ENCODE results near the gene ACP1.
"Not testable (repeated sequence)": the region's sequence is repeated elsewhere in the genome, so short reads cannot be mapped to it uniquely, and the experiment has no call there.

ACP1 gene

DNA sequence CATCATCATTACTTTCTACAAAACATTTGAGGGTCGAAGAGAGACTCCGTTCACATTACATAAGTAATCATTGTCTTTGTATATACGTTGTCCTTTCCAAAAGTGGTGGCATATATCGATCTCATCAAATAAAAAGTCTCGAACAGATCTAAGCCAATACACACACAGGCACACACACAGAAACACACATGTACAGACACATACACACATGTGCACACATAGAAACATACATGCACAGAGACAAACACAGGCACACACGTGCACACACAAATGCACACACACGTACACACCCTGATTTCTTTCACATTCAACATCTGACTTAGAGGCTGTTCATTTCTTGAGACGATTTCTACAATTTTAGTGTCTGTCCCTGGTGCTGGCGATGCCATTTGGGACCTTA lies 40.6 kb downstream of the ACP1 start:
- H3K4me3 ChIP-seq (ENCODE audit: low read depth, low read length): no peak overlapping the region
- DNase-seq (ENCODE audit: low read depth): no peak
- TF ChIP-seq, protein P1, sequence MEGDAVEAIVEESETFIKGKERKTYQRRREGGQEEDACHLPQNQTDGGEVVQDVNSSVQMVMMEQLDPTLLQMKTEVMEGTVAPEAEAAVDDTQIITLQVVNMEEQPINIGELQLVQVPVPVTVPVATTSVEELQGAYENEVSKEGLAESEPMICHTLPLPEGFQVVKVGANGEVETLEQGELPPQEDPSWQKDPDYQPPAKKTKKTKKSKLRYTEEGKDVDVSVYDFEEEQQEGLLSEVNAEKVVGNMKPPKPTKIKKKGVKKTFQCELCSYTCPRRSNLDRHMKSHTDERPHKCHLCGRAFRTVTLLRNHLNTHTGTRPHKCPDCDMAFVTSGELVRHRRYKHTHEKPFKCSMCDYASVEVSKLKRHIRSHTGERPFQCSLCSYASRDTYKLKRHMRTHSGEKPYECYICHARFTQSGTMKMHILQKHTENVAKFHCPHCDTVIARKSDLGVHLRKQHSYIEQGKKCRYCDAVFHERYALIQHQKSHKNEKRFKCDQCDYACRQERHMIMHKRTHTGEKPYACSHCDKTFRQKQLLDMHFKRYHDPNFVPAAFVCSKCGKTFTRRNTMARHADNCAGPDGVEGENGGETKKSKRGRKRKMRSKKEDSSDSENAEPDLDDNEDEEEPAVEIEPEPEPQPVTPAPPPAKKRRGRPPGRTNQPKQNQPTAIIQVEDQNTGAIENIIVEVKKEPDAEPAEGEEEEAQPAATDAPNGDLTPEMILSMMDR (IDR thresholded peaks at IDR 0.05; ENCODE audit: control insufficient read depth, extremely low read depth, insufficient read depth): no peak

DNA sequence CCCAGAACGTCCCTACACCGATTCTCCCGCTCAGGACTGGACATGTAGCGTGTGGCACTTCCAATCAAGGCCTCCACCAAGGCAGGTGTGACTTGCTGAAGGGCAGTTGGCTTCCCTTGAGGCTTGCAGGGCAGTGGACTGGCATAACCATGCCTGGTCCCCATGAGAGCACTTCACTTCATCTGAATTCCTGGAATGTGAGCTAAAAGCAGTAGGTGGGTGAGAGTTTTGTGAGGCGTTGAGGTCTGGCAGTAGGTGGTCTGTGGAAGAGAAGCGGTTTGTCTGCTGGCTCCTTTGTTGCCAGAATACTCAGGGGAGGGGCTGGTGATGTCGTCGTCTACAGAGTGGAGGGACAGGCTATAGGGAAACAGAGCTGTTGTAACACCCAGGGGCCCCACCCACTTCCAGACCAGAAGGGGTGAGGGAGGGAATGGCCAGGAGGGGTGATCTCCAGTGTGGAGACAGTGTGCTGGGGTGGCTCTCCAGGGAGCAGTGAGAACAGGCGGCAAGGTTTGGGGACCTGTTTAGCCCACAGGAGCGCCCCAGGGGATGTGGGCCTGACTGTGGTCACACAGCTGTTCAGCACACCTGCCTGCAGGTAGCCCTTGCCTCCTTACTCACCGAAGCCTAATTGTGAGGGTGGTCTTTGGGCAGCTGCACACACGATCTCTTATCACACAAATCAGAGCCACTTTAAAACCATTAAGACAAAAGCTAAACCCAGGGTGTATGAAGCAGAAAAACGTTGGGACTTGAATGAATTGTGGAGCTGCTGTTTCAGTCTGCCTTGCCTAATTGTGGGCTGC lies 44.6 kb downstream of the ACP1 start:
- TF ChIP-seq, protein P1 (IDR thresholded peaks at IDR 0.05; ENCODE audit: control insufficient read depth, extremely low read depth, insufficient read depth): no peak
- no peak for DNase-seq (ENCODE audit: low read depth)
- no peak overlapping the region for H3K4me3 ChIP-seq (ENCODE audit: low read depth, low read length)

DNA sequence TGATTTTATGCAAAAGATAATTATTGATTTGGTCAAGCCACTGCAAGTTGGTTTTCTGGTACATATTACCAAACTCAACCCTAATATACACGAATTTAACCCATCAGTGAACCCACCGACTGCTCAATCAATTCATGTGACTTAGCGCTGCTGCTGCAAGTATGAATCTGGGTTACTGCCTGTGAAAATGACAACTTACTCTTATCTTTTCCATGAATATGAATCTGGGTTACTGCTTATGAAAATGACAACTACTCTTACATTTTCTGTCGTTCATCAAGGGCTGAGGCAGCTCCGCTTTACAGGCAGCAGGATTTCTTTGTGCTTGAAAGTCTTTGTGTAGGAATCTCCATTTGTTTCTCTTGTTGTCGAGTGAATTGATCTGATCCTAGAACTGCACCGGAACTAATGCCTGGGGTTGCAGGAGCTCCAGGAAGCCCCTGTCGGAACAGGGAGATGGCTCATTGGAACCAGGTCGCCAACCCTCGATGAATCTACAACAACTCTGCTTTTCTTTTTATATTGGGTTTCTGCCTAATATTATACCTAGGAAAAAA lies 45.3 kb downstream of the ACP1 start:
- no peak for DNase-seq (ENCODE audit: low read depth)
- no peak overlapping the region for H3K4me3 ChIP-seq (ENCODE audit: low read depth, low read length)
- TF ChIP-seq, protein P1 (IDR thresholded peaks at IDR 0.05; ENCODE audit: control insufficient read depth, extremely low read depth, insufficient read depth): no peak

DNA sequence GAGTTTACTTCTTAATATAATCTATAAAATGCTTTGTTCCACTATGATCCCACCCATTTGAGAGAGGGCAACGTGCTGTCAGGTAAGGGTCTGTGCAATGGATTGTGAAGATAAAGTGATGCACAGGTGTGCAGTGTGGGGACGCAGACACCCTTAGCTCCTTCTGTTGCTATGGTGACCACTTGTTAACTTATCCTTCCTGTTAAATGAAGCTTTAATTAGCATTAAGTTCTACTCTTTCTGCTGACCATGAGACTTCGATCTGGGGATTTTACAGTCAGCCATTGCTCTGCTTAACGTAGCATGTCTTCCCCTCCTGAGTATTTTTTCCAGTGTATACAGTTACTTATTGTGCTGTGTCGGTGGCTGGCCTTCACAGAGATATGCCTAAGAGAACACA lies 46.2 kb downstream of the ACP1 start:
- H3K4me3 ChIP-seq (ENCODE audit: low read depth, low read length): no peak overlapping the region
- TF ChIP-seq, protein P1 (IDR thresholded peaks at IDR 0.05; ENCODE audit: control insufficient read depth, extremely low read depth, insufficient read depth): no peak
- no peak for DNase-seq (ENCODE audit: low read depth)

DNA sequence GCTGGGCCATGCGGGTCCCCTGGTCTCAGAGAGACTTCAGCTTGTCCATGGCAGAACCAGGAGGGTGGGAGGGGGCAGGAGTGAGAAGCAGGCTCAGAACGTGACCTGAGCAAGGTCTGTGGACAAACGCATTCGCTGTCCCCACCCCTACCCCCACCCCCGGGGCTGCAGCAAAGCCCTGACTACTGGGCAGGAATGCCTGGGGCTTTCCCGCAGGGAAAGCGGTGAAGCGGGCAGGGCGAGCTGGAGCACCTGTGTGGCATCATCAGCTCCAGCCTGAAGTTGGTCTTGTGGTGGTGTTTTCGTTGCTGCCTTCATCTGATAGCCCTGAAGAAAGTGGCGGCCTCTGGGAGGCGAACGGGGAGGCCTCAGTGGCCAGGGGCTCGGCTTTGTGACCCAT lies 49.2 kb downstream of the ACP1 start:
- H3K4me3 ChIP-seq (ENCODE audit: low read depth, low read length): no peak overlapping the region
- TF ChIP-seq, protein P1 (IDR thresholded peaks at IDR 0.05; ENCODE audit: control insufficient read depth, extremely low read depth, insufficient read depth): no peak
- no peak for DNase-seq (ENCODE audit: low read depth)

DNA sequence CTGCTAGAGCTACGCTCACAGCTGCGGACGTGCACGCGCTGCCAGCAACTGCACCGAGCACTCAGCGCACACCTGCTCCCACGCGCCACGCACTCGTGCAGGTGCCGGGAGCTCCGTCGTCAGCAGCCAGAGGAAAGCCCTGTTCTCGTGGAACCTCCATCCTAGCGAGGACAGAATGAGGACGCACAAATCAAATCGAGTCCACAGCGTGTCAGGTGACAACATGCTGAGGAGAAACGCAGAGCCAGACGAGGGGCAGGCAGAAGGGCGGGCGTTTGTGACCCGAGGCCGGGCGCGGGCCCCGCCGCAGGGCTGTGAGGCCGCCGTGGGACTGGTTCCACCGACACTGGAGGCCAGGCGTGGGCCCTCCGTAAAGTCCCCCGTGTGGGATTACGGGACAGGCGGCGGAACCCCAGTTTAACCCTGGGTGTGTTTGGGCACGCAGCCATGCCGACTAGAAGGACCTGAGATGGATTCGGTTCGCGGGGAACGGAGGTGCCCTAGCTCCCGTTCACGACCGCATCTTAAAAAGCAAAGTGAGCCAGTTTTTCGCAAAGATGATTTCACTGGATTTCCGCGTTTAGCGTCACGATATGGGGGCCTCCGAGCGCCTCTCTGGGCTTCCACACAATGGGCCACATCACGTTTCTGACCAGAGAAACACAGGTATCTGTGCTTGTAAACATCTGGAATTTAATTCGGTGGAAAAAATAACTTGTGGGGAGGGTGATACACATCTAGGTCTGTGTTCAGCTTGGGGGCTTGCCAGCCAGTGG lies 50.0 kb downstream of the ACP1 start:
- TF ChIP-seq, protein P1 (IDR thresholded peaks at IDR 0.05; ENCODE audit: control insufficient read depth, extremely low read depth, insufficient read depth): no peak
- no peak overlapping the region for H3K4me3 ChIP-seq (ENCODE audit: low read depth, low read length)
- DNase-seq (ENCODE audit: low read depth): no peak

DNA sequence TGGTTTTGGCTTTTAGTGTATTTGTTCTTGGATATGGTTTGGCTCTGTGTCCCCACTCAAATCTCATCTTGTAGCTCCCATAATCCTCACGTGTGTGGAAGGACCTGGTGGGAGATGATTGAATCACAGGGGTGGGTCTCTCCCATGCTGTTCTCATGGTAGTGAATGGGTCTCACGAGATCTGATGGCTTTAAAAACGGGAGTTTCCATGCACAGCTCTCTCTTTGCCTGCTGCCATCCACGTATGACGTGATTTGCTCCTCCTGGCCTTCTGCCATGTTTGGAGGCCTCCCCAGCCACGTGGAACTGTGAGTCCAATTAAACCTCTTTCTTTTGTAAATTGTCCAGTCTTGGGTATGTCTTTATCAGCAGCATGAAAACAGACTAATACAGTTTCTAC lies 51.2 kb downstream of the ACP1 start:
- not testable (repeated sequence) for H3K4me3 ChIP-seq (ENCODE audit: low read depth, low read length); DNase-seq (ENCODE audit: low read depth)

All from LNCaP clone FGC (cell line).